H9 (cell line): ENCODE measurements around the gene STK24. TPM values are rescaled to one million over a fixed set of nuclear protein-coding genes. Genes with fewer than 3 reads are reported as not detected.
A peak's percentile ranks its signal among the peaks of the same experiment; 100 is the strongest.

ENCODE experiments used
- DNase-seq: peaks from one replicate; pipeline ENCODE4 v3.0.0-alpha.2; 2017
- H2AFZ ChIP-seq: one replicate; pipeline ENCODE4 v1.6.1; 2013; ENCODE audit warnings: mild to moderate bottlenecking, low read length, control low read depth, moderate library complexity
- H2AK5ac ChIP-seq: 2 replicates; pipeline ENCODE4 v1.6.1; 2013; ENCODE audit warnings: low read length, control low read depth, mixed read lengths; ENCODE audit not compliant: insufficient read length
- H2BK120ac ChIP-seq: one replicate; pipeline ENCODE4 v1.6.1; 2013; ENCODE audit warnings: low read depth, mild to moderate bottlenecking, low read length, control low read depth, inconsistent platforms; ENCODE audit not compliant: poor library complexity, severe bottlenecking
- H2BK12ac ChIP-seq: 2 replicates; pipeline ENCODE4 v1.6.1; 2013; ENCODE audit warnings: low read length, control low read depth, mixed read lengths, low read depth; ENCODE audit not compliant: insufficient read length
- H2BK15ac ChIP-seq: 2 replicates; pipeline ENCODE4 v1.6.1; 2013; ENCODE audit warnings: low read depth, low read length, control low read depth
- H2BK20ac ChIP-seq: one replicate; pipeline ENCODE4 v1.6.1; 2013; ENCODE audit warnings: low read depth, mild to moderate bottlenecking, low read length, control low read depth, inconsistent platforms; ENCODE audit not compliant: poor library complexity, severe bottlenecking
- H2BK5ac ChIP-seq: 2 replicates; pipeline ENCODE4 v1.6.1; 2013; ENCODE audit warnings: low read length, control low read depth, mixed read lengths; ENCODE audit not compliant: insufficient read length
- H3K14ac ChIP-seq: 2 replicates; pipeline ENCODE4 v1.6.1; 2013; ENCODE audit warnings: low read length, control low read depth; ENCODE audit not compliant: insufficient read depth
- H3K18ac ChIP-seq: 2 replicates; pipeline ENCODE4 v1.6.1; 2013; ENCODE audit warnings: low read depth, mild to moderate bottlenecking, mixed read lengths, low read length, control low read depth; ENCODE audit not compliant: insufficient read length
- H3K23ac ChIP-seq: 2 replicates; pipeline ENCODE4 v1.6.1; 2013; ENCODE audit warnings: low read length, control low read depth, mixed read lengths, low read depth; ENCODE audit not compliant: insufficient read length
- H3K23me2 ChIP-seq: 2 replicates; pipeline ENCODE4 v1.6.1; 2013; ENCODE audit warnings: low read depth, mild to moderate bottlenecking, mixed read lengths, low read length, control low read depth; ENCODE audit not compliant: insufficient read length, poor library complexity, severe bottlenecking
- H3K27ac ChIP-seq: 2 replicates; pipeline ENCODE4 v1.5.1; 2013; ENCODE audit warnings: low read length, control low read depth, mixed read lengths, low read depth; ENCODE audit not compliant: insufficient read length
- H3K27me3 ChIP-seq: 2 replicates; pipeline ENCODE4 v1.6.1; 2013; ENCODE audit warnings: low read length, control low read depth, inconsistent platforms; ENCODE audit not compliant: insufficient read depth
- H3K4ac ChIP-seq: 2 replicates; pipeline ENCODE4 v1.6.1; 2013; ENCODE audit warnings: low read depth, mild to moderate bottlenecking, control low read depth, inconsistent platforms, low read length, moderate library complexity
- H3K4me1 ChIP-seq: 2 replicates; pipeline ENCODE4 v1.6.1; 2013; ENCODE audit warnings: low read length, control low read depth, inconsistent platforms; ENCODE audit not compliant: insufficient read depth
- H3K4me2 ChIP-seq: 2 replicates; pipeline ENCODE4 v1.6.1; 2013; ENCODE audit warnings: low read length, control low read depth, mixed read lengths; ENCODE audit not compliant: insufficient read length, insufficient read depth
- H3K56ac ChIP-seq: 2 replicates; pipeline ENCODE4 v1.6.1; 2013; ENCODE audit warnings: low read depth, mild to moderate bottlenecking, mixed read lengths, low read length, control low read depth; ENCODE audit not compliant: insufficient read length
- H3K79me1 ChIP-seq: 2 replicates; pipeline ENCODE4 v1.6.1; 2013; ENCODE audit warnings: low read depth, mild to moderate bottlenecking, moderate library complexity, low read length, control low read depth, inconsistent platforms; ENCODE audit not compliant: insufficient read depth, poor library complexity, severe bottlenecking
- H3K79me2 ChIP-seq: 2 replicates; pipeline ENCODE4 v1.6.1; 2013; ENCODE audit warnings: low read length, control low read depth, inconsistent platforms; ENCODE audit not compliant: insufficient read depth
- H3K9ac ChIP-seq: 2 replicates; pipeline ENCODE4 v1.6.1; 2013; ENCODE audit warnings: low read length, control low read depth, mixed read lengths; ENCODE audit not compliant: insufficient read length; ENCODE audit errors: extremely low read depth
- H3K9me3 ChIP-seq: one replicate; pipeline ENCODE4 v1.6.1; 2013; ENCODE audit warnings: low read depth, low read length, inconsistent platforms; ENCODE audit not compliant: control insufficient read depth
- H3T11ph ChIP-seq: one replicate; pipeline ENCODE4 v1.6.1; 2013; ENCODE audit warnings: mild to moderate bottlenecking, low read length, control low read depth, inconsistent platforms
- H4K20me1 ChIP-seq: one replicate; pipeline ENCODE4 v1.6.1; 2013; ENCODE audit not compliant: control insufficient read depth, insufficient read length, insufficient read depth
- H4K5ac ChIP-seq: 2 replicates; pipeline ENCODE4 v1.6.1; 2013; ENCODE audit warnings: low read depth, mild to moderate bottlenecking, mixed read lengths, low read length, control low read depth; ENCODE audit not compliant: insufficient read length
- H4K8ac ChIP-seq: replicated peaks from 2 replicates; pipeline ENCODE4 v1.6.1; 2013; ENCODE audit warnings: low read length, control low read depth, mixed read lengths, low read depth; ENCODE audit not compliant: insufficient read length
- H4K91ac ChIP-seq: 2 replicates; pipeline ENCODE4 v1.6.1; 2013; ENCODE audit warnings: low read depth, mild to moderate bottlenecking, moderate library complexity, mixed read lengths, low read length, control low read depth; ENCODE audit not compliant: insufficient read length
- H3K27ac Mint-ChIP-seq, 3 experiments: 2 replicates in 2 of 3; 3 replicates in 1 of 3; pipeline ENCODE4 v1.8.0; 2020 to 2021; ENCODE audit warnings: mixed read lengths in 3 of 3, mild to moderate bottlenecking in 1 of 3, moderate library complexity in 1 of 3
- H3K27me3 Mint-ChIP-seq: 2 replicates; pipeline ENCODE4 v1.8.0; 2021; ENCODE audit warnings: low read depth, mild to moderate bottlenecking, moderate library complexity, mixed read lengths
- H3K36me3 Mint-ChIP-seq, 3 experiments: 2 replicates in 2 of 3; 3 replicates in 1 of 3; pipeline ENCODE4 v1.8.0; 2020 to 2021; ENCODE audit warnings: low read depth in 3 of 3, mixed read lengths in 3 of 3; ENCODE audit not compliant: insufficient read depth in 1 of 3
- H3K4me1 Mint-ChIP-seq, 2 experiments: 2 replicates each; pipeline ENCODE4 v1.8.0; 2020; ENCODE audit warnings: mixed read lengths in 2 of 2
- H3K4me3 Mint-ChIP-seq, 2 experiments: 2 replicates in 1 of 2; 3 replicates in 1 of 2; pipeline ENCODE4 v1.8.0; 2020 to 2021; ENCODE audit warnings: mild to moderate bottlenecking in 2 of 2, mixed read lengths in 2 of 2, moderate library complexity in 1 of 2
- H3K9me3 Mint-ChIP-seq, 2 experiments: 2 replicates in 1 of 2; 3 replicates in 1 of 2; pipeline ENCODE4 v1.8.0; 2020; ENCODE audit warnings: mild to moderate bottlenecking in 2 of 2, mixed read lengths in 2 of 2, moderate library complexity in 1 of 2
- WGBS: extraction: QIAGEN DNeasy Blood & Tissue Kit; methylation state at CpG from one replicate; pipeline ENCODE4 v1.1.7; 2013; ENCODE audit warnings: missing lambda C conversion rate, low lambda C conversion rate, mixed read lengths; ENCODE audit not compliant: insufficient read length; ENCODE audit errors: extremely low coverage; 5-methylcytosine and 5-hydroxymethylcytosine counted together
- total RNA-seq: library from RNA; stranded (reverse); gene quantifications from 2 replicates; pipeline ENCODE4 v1.2.1, GENCODE V29; 2021
- TF ChIP-seq, protein P1 (sequence below): fragments of 200-600 bp; sonication (generic); conservative IDR thresholded peaks from 3 replicates; pipeline ENCODE4 v1.8.0; 2021; ENCODE audit warnings: antibody characterized with exemption, mild to moderate bottlenecking

The STK24 gene
- total RNA-seq, 1 experiment from 2014 or later, result 134 TPM

DNA sequence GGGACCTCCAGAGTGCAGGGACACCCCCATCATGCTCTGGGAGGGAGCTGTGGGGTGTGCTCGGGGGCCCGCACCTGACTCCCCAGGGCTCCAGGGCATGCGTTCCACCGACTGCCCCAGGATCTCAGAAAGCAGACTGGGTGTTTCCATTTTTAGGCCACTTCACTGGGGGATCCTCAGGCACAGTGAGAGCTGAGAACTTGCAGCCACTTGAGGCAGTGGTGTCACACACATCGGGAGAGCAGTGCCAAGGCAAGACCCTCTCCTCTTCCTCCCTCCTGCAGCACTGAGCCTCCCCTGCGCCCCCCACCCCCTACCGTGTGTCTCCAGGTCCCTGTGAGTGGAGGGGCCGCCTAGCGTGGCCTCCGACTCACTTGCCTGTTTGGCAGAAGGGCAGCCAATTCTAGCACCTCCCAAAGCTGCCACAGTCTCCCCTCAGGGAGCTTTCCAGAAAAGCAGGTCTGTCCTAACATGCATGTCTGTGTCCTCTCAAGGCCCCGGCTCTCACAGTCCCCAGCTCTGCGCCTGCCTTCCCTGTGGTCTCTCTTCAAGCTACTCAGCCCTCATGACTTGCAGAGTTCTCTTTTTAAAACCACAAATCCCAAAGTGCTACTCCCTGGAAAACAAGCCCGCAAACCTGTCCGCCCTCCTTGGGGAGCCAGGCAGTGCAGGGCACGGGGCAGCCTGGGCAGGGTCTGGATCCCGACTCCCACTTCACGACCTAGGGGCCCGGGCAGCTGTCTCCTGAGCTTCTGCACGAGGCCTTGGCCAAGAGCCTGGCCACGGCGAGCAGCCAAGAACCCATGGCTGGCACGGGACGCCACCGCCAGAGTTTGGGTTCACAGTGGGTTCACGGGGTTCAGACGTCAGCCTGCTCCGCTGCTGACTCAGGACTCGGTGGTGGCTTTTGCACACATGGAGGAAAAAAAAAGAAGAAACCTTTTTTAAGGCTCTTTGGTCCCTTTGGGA is 94.1 kb downstream of the STK24 start:
- Mint-ChIP-seq H3K36me3 (peaks cover 0 to 9% (median 4%) of the 10 kb centered on the region in 3 experiments; a peak in 4 of 7 replicates), H3K4me3 (no peak overlapping the region), H3K9me3 (no peaks in the 10 kb centered on the region), H3K4me1 (peaks cover 76 to 81% of the 10 kb centered on the region in 2 experiments), H3K27ac (peak overlapping the region; percentile 77 to 97 (median 94); a peak in 5 of 7 replicates), H3K27me3 (no peaks in the 10 kb centered on the region)
- Histone ChIP-seq H2AFZ (no peak overlapping the region), H3K23ac (no peak overlapping the region), H4K91ac (no peak overlapping the region), H3K14ac (peak overlapping the region; percentile 6; the same call in 1 of the 2 replicates), H3K9me3 (no peaks in the 10 kb centered on the region), H3K56ac (no peak overlapping the region), H2BK15ac (no peak overlapping the region), H3K27ac (no peak overlapping the region), H3K9ac (no peak overlapping the region), H2BK5ac (no peak overlapping the region), H2AK5ac (no peak overlapping the region), H3K4ac (no peak overlapping the region), H2BK120ac (no peak overlapping the region), H3K4me2 (no peak overlapping the region), H3T11ph (no peak overlapping the region), H2BK12ac (no peak overlapping the region), H2BK20ac (no peak overlapping the region), H4K8ac (no peak overlapping the region), H4K5ac (no peak overlapping the region), H3K18ac (no peak overlapping the region), H3K79me1 (peaks cover 16% of the 10 kb centered on the region), H3K79me2 (peaks cover 23% of the 10 kb centered on the region; the same call in 1 of the 2 replicates), H3K27me3 (no peaks in the 10 kb centered on the region), H3K4me1 (peaks cover 15% of the 10 kb centered on the region; the same call in 1 of the 2 replicates), H4K20me1 (no peaks in the 10 kb centered on the region), H3K23me2 (no peaks in the 10 kb centered on the region)
- WGBS, result no CpG with 5 or more reads among the region's 28 CpGs
- DNase-seq, result no peak
- TF ChIP-seq, protein P1, sequence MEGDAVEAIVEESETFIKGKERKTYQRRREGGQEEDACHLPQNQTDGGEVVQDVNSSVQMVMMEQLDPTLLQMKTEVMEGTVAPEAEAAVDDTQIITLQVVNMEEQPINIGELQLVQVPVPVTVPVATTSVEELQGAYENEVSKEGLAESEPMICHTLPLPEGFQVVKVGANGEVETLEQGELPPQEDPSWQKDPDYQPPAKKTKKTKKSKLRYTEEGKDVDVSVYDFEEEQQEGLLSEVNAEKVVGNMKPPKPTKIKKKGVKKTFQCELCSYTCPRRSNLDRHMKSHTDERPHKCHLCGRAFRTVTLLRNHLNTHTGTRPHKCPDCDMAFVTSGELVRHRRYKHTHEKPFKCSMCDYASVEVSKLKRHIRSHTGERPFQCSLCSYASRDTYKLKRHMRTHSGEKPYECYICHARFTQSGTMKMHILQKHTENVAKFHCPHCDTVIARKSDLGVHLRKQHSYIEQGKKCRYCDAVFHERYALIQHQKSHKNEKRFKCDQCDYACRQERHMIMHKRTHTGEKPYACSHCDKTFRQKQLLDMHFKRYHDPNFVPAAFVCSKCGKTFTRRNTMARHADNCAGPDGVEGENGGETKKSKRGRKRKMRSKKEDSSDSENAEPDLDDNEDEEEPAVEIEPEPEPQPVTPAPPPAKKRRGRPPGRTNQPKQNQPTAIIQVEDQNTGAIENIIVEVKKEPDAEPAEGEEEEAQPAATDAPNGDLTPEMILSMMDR, result peak; percentile 58
